CD4-positive, alpha-beta T cell treated with Interleukin-12 subunit alpha and Interleukin-12 subunit beta, for 1 hour (primary cell): ENCODE measurements around the gene PIAS2.

Experiments
- DNase-seq: peaks from one replicate; pipeline ENCODE4 v3.0.0-alpha.2; 2020

The PIAS2 gene

GRCh38 chr18:46756025-46756558 is 161.2 kb downstream of the PIAS2 start:
- DNase-seq: no peak

GRCh38 chr18:46755315-46756024 is 161.8 kb downstream of the PIAS2 start:
- DNase-seq: no peak

- no peak for DNase-seq
Measured at GRCh38 chr18:46754661-46755292, 162.5 kb downstream of the PIAS2 start.

GRCh38 chr18:46754188-46754587 is 163.1 kb downstream of the PIAS2 start:
- DNase-seq: no peak
